Left renal pelvis (tissue), 4 donors: ENCODE measurements around the gene RBM18. TPM values are rescaled to one million over a fixed set of nuclear protein-coding genes. Genes with fewer than 3 reads are reported as not detected.

Experiments used
- DNase-seq, 4 donors: peaks; one replicate each; pipeline ENCODE4 v3.0.0-alpha.2; 2013; ENCODE audit warnings: low read depth in 4 of 4, low spot score in 3 of 4
- polyA plus RNA-seq, 4 donors: library from polyadenylated mRNA; unstranded; fragments of 120-200 nt; gene quantifications; one replicate each; pipeline ENCODE4 v1.2.1, GENCODE V29; 2013; ENCODE audit not compliant: insufficient read length in 4 of 4

The RBM18 gene
- polyA plus RNA-seq, 4 donors = 31.6 to 41.6 (median 34.5) TPM

GRCh38 chr9:122261469-122261881 is 3.2 kb downstream of the RBM18 start:
- DNase-seq = no peak

DNA sequence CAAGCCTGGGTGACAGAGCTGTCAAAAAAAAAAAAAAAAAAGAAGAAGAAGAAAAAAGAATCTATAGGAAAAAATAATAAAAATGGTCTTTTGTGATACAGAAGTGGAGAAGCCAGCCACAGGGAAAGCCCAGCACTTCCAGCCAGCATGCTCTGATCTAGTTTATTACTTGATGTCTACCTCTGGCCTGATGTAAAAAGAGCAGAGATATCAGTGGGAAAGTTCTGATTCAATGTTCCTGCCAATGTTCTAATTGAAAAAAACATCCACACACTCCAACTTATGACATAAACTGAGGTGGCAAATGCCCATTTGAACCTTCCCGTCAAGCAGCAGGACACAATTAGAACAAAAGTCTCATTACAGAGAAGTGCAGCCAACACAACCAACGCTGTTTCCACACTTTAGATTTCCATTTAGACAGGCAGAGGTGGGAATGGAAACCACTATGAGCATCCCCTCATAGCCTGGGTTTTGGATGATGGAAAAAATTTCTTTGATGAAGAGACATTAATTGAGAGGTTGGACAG is 5.7 kb downstream of the RBM18 start:
- no peak for DNase-seq

GRCh38 chr9:122256206-122256605 is 8.4 kb downstream of the RBM18 start:
- DNase-seq = no peak

GRCh38 chr9:122254761-122255160 is 9.9 kb downstream of the RBM18 start:
- no peak for DNase-seq

DNA sequence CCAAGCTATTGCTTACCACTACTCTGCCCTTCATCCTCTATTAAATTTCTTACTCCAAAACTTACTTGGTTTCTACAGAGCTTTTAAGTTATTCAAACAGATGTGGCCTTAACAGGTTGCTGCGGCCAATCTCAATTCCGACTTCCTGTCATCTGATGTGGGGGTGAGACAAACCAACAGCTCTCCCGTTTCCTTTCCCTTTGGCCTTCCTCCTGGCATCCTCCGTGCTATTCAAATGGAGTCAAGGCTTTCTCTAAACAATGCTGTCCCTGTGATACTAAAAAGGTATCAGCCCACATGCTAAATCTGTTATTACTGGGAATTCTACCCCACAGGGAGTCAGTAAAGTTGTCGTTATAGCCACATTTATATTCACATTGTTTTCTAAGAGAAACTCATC is 11.8 kb downstream of the RBM18 start:
- DNase-seq = no peak

GRCh38 chr9:122251351-122251750 is 13.3 kb downstream of the RBM18 start:
- no peak for DNase-seq

DNA sequence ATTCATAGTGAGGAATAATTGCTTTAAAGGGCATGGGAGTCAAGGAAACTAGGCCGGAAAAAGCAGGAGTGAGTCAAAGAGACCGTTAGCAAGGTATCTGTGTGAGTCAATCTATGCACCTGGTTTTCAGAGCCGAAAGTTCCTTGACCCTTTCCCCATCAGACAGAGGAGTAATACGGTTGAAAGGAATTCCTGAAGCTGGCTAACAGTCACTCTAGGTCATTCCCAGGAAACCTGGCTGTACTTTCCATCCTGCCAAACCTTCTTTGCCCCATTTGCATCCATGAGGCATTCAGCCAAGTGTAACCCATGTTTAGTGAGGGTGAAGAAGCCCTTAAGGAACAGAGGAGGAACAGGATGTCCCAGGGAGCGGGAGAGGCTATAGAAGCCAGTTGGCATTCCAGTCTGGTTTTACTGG is 16.2 kb downstream of the RBM18 start:
- DNase-seq = no peak

- DNase-seq = no peak
Observed at GRCh38 chr9:122246666-122247065, 18.0 kb downstream of the RBM18 start.

DNA sequence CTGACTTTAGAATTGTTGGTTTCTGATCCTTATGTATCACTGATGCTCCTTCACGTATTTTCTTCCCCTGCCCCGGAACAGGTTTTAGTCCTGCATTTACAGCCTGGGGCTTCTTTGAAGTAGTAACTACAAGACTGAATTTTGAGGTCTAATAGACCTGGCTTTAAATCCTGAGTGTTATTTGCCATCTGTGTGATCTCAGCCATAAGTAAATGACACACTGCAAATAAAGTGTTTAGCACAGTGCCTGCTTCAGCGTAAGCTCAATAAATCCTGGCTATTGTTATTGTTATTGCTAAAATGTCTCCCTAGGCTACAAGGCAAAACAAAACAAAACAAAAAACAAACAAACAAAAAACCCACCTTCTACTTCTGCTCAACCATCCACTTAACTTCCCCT is 20.3 kb downstream of the RBM18 start:
- no peak for DNase-seq

GRCh38 chr9:122239722-122240121 is 24.9 kb downstream of the RBM18 start:
- DNase-seq = no peak

DNA sequence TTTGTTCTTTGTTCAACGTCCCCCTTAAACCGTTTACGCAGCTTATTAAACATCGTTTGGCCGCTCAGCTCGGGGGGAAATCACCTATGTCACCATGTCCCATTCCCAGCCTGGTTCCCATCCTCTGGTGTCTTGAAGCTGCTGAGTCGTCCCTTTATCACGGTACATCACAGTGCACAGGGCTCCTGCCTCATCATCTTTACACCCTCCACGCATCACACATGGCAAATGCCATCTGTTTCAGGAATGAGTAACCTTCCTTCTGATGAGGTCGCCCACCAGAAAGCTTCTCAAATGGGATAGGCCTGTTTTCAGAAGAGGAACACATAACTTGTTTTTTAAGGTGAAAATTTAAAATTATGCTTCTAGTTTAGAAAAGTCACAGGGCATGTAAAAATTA is 28.0 kb downstream of the RBM18 start:
- DNase-seq = no peak

DNA sequence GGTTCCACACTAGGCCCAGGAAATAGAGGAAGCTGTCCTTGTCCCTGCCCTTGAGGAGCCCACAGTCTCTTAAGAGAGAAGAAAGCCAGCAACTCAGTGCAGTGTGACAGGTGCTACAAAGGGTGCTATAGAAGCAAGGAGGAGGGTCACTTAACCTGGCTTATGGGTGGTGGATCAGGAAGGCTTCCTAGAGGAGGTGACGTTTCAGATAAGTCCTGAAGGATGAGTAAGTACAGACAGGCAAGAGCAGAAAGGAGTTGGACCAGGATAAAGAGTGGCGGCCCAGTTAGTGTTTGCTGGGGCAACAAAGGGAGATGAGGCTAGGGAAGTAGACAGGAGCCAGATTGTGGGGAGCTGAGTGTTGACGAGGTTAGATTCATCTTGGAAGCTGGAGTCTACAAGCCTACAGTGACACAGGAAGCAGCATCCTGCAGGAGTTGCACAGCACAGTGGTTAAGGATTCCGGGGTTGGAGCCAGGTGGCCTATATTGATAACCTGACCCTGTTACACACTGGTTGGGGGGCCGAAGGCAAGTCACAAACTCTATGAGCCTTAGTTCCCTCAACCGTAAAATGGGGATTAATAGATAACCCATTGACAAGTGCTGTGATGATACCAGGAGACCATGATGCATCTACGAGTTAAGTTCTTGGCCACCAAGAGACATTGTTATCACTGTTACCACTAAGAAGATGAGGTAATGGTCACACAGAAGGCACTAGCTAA is 30.5 kb downstream of the RBM18 start:
- no peak for DNase-seq

DNA sequence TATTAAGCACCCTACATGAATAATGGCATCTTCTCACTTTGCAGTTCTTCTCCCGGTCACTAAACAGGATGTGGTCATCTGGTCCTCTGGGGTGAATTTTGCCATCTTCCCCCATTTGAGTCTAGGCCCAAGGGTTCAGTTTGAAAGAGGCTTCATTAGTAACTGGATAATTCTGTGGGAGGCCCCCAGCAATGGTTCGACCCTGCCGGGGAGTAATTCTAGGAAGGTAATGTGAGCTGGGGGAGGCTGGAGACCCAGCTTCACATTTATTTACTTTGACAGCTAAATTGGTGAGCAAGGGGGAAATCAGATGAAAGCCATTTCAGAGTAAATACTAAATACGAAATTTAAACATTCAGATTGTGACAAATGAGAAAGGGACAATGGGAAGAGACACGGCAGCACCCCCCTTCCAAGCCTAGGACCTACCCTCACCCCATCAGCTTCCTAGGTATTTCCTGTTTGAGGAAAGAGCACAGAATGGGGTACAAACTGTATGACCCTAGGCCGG is 31.8 kb downstream of the RBM18 start:
- no peak for DNase-seq

- no peak for DNase-seq
Observed at GRCh38 chr9:122229485-122229837, 35.2 kb downstream of the RBM18 start.

DNA sequence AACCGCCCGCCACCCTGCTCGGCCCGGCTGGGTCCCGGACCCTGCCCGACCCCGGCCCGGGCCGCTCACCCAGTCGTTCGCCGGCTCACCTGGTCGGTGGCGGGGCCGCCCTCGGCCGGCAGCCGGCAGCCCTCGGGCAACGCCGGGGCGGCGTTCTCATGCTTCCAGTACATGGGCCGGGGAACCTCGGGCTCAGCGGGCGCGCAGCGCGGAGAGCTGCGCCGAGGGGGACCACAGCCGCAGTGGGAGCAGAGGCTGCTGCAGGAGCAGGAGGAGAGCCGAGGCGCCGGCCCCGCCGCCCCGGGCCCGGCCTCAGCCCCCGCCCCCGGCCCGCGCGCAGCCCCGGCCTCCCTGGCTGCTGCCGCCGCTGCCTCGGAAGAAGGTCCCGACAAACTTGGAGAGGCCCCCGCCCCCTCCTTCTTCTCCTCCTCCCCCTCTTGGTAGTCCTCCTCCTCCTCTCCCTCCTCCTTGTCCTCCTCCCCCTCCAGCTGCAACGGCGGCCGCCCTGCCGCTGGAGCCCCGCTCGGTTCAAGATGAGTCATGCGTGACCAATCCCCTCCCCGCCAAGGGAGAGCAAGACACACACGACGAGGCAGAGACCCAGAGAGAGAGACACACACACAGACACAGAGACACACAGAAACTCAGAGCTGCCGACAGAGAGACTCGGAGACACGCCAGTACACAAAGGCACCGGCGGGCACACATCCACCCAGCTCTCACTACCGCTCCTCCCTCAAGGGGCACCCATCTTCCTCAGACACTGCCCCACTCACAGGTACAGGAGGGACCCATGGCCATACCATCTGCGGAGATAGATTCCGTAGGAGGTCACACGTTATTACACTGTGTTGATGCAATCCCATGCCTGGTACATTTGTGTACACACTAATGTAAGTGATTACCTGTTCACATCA is 35.8 kb downstream of the RBM18 start, which contains the start of gene LHX6:
Gene LHX6 (minus strand): TSS at position 390 of the 917 bp plus-strand sequence. CDS start 217 bp downstream, at position 173.
- DNase-seq = no peak

- no peak for DNase-seq
Observed at GRCh38 chr9:122228191-122228567, 36.5 kb downstream of the RBM18 start.

- no peak for DNase-seq
Observed at GRCh38 chr9:122227575-122227900, 37.1 kb downstream of the RBM18 start.

GRCh38 chr9:122226758-122227574 is 37.7 kb downstream of the RBM18 start:
- no peak for DNase-seq

DNA sequence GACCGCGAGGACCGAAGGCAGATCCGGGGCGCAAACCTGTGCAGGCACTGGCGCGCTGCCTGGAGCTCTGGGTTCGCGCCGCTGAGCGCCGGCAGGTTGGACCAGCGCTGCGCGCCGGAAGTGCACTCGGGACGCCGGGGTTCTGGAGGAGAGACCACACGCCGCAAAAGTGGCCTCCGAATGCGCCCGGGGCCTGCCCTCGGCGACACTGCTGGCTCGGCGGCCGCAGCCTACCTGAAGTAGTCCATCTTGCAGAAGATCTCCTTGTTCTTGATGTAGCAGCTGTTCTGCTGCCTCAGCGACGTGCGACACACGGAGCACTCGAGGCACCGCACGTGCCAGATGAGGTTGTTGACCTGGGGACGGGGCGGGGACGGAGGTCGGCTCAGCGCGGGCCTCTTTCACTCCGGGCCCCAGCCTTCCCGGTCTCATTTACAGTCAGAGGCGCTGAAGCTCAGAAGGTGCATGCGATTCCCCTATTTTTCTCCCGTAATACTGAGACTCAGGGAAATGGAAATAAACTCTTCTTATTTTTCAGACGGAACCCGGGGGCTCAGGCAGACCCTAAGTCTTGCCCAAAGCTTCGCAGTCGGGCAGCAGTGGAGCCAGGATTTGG is 38.4 kb downstream of the RBM18 start:
- no peak for DNase-seq
